Vagina (tissue), 2 donors: ENCODE data around the gene VPS35L.

Experiments used
- POLR2A ChIP-seq, 2 donors: fragments of 450-650 bp; IDR thresholded peaks; one replicate each; pipeline ENCODE4 v1.6.1; 2017; ENCODE audit warnings: antibody characterized with exemption in 2 of 2, mild to moderate bottlenecking in 2 of 2, moderate library complexity in 2 of 2
- TF ChIP-seq, protein P1 (sequence below), 3 experiments: fragments of 450-650 bp in 2 of 3; fragments of 200-600 bp in 1 of 3; sonication (generic) in 1 of 3; IDR thresholded peaks; one replicate each; pipeline ENCODE4 v1.5.1; 2017 to 2019; ENCODE audit warnings: antibody characterized with exemption in 3 of 3, mild to moderate bottlenecking in 2 of 3, moderate library complexity in 2 of 3

DNA sequence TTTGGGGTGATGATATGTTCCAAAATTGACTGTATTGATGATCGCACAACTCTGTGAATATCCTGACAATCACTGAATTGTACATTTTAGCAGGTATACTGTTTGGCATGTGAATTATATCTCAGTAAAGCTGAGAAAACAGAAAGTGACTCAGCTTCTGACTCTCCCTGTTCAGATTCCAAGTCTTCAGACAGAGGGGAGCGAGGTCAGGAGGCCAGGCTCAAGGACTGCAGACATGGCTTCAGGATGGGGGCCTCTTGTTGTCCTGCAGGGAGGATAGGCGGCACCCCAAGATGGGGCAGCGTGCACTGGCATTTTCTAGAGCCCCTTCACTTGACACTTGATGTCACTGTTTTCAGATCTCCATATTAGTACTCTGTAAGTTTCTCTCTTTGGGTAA lies 116.9 kb downstream of the VPS35L start:
- TF ChIP-seq, protein P1, sequence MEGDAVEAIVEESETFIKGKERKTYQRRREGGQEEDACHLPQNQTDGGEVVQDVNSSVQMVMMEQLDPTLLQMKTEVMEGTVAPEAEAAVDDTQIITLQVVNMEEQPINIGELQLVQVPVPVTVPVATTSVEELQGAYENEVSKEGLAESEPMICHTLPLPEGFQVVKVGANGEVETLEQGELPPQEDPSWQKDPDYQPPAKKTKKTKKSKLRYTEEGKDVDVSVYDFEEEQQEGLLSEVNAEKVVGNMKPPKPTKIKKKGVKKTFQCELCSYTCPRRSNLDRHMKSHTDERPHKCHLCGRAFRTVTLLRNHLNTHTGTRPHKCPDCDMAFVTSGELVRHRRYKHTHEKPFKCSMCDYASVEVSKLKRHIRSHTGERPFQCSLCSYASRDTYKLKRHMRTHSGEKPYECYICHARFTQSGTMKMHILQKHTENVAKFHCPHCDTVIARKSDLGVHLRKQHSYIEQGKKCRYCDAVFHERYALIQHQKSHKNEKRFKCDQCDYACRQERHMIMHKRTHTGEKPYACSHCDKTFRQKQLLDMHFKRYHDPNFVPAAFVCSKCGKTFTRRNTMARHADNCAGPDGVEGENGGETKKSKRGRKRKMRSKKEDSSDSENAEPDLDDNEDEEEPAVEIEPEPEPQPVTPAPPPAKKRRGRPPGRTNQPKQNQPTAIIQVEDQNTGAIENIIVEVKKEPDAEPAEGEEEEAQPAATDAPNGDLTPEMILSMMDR (IDR thresholded peaks at IDR 0.05): no peak
- no peak for TF ChIP-seq POLR2A (IDR thresholded peaks at IDR 0.05)
